ENCODE measurements around the gene CCNQ. TPM values are rescaled to one million over a fixed set of nuclear protein-coding genes. Genes with fewer than 3 reads are reported as not detected.
A peak's percentile ranks its signal among the peaks of the same experiment; 100 is the strongest.

CCNQ gene
- total and polyA plus RNA-seq, 4 donors: 8.9 to 14.7 (median 9.8) TPM

- peaks cover 0 to 24% (median 12%) of the 10 kb centered on the region in 4 donors for H3K4me1 ChIP-seq (ENCODE audit: control insufficient read depth in 4 of 4, insufficient read depth in 4 of 4, low read length in 3 of 4)
- no peaks in the 10 kb centered on the region for H3K27me3 ChIP-seq (ENCODE audit: control insufficient read depth in 4 of 4, insufficient read depth in 4 of 4, low read length in 3 of 4)
- no peaks in the 10 kb centered on the region for H3K36me3 ChIP-seq (ENCODE audit: control insufficient read depth in 4 of 4, insufficient read depth in 3 of 4, low read depth in 1 of 4, low read length in 3 of 4)
- no peak overlapping the region for H3K9ac ChIP-seq (ENCODE audit: low read depth in 1 of 2, low read length in 2 of 2)
- DNase-seq (ENCODE audit: low spot score): no peak
- no peaks in the 10 kb centered on the region for H3K9me3 ChIP-seq (ENCODE audit: control insufficient read depth in 4 of 4, low read length in 3 of 4)
- TF ChIP-seq RAD21 (IDR thresholded peaks at IDR 0.05): no peak
- no peak for TF ChIP-seq RXRA (IDR thresholded peaks at IDR 0.05)
- no peak for TF ChIP-seq SP1 (IDR thresholded peaks at IDR 0.05)
- TF ChIP-seq FOXA2 (IDR thresholded peaks at IDR 0.05): no peak
- TF ChIP-seq JUND (IDR thresholded peaks at IDR 0.05): no peak
- TF ChIP-seq REST (IDR thresholded peaks at IDR 0.05): no peak
- no peak for TF ChIP-seq TAF1 (conservative IDR thresholded peaks at IDR 0.05)
- TF ChIP-seq CTCF (IDR thresholded peaks at IDR 0.05; ENCODE audit: low read depth, low read length, missing input control): no peak
- H3K27ac ChIP-seq (ENCODE audit: low read depth in 1 of 2, low read length in 2 of 2): no peak overlapping the region
- H3K4me3 ChIP-seq (ENCODE audit: low read depth in 1 of 3, low read length in 3 of 3): peak overlapping the region; percentile 33 to 76 (median 70)
- 40% methylated on average over 2 of the region's 2 CpGs for WGBS
These were observed 1.1 kb upstream of the CCNQ start for GRCh38 chrX:153600032-153600373.

- no peak for TF ChIP-seq RXRA (IDR thresholded peaks at IDR 0.05)
- no peak for TF ChIP-seq HNF4G (IDR thresholded peaks at IDR 0.05)
- no peak for TF ChIP-seq SP1 (IDR thresholded peaks at IDR 0.05)
- H3K27ac ChIP-seq (ENCODE audit: low read depth in 1 of 2, low read length in 2 of 2): peak overlapping the region; percentile 37 to 49
- DNase-seq (ENCODE audit: low spot score): peak; percentile 84
- no peaks in the 10 kb centered on the region for H3K9me3 ChIP-seq (ENCODE audit: control insufficient read depth in 4 of 4, low read length in 3 of 4)
- H3K36me3 ChIP-seq (ENCODE audit: control insufficient read depth in 4 of 4, insufficient read depth in 3 of 4, low read depth in 1 of 4, low read length in 3 of 4): peaks cover 0 to under 1% (median 0%) of the 10 kb centered on the region in 4 donors
- under 1% methylated on average over 58 of the region's 79 CpGs for WGBS
- H3K4me1 ChIP-seq (ENCODE audit: control insufficient read depth in 4 of 4, insufficient read depth in 4 of 4, low read length in 3 of 4): peaks cover 0 to 24% (median 12%) of the 10 kb centered on the region in 4 donors
- H3K27me3 ChIP-seq (ENCODE audit: control insufficient read depth in 4 of 4, insufficient read depth in 4 of 4, low read length in 3 of 4): no peaks in the 10 kb centered on the region
- peak overlapping the region; percentile 44 to 74 for H3K9ac ChIP-seq (ENCODE audit: low read depth in 1 of 2, low read length in 2 of 2)
- peak overlapping the region; percentile 33 to 76 (median 70) for H3K4me3 ChIP-seq (ENCODE audit: low read depth in 1 of 3, low read length in 3 of 3)
These were observed 473 bp upstream of the CCNQ start for GRCh38 chrX:153599192-153600031.

GRCh38 chrX:153596981-153597750 lies 1.8 kb downstream of the CCNQ start:
- no peak for TF ChIP-seq HNF4A (conservative IDR thresholded peaks at IDR 0.05)
- TF ChIP-seq SP1 (IDR thresholded peaks at IDR 0.05): no peak
- TF ChIP-seq FOXA2 (IDR thresholded peaks at IDR 0.05): no peak
- no peak for TF ChIP-seq EGR1 (IDR thresholded peaks at IDR 0.05; ENCODE audit: low read depth in 2 of 2)
- no peak for TF ChIP-seq TAF1 (conservative IDR thresholded peaks at IDR 0.05)
- TF ChIP-seq FOXA1 (IDR thresholded peaks at IDR 0.05): no peak
- no peak for TF ChIP-seq JUND (IDR thresholded peaks at IDR 0.05)
- no peak for TF ChIP-seq ZBTB33 (IDR thresholded peaks at IDR 0.05)
- no peak for TF ChIP-seq GABPA (IDR thresholded peaks at IDR 0.05 in 1 of 2, conservative IDR thresholded peaks at IDR 0.05 in 1 of 2)
- TF ChIP-seq RAD21 (IDR thresholded peaks at IDR 0.05): no peak
- TF ChIP-seq NR2F2 (IDR thresholded peaks at IDR 0.05): no peak
- TF ChIP-seq ATF3 (IDR thresholded peaks at IDR 0.05): no peak
- no peak for TF ChIP-seq YY1 (IDR thresholded peaks at IDR 0.05)
- Histone ChIP-seq H3K4me3 (ENCODE audit: low read depth in 1 of 3, low read length in 3 of 3) (no peak overlapping the region), H3K27ac (ENCODE audit: low read depth in 1 of 2, low read length in 2 of 2) (no peak overlapping the region), H3K9me3 (ENCODE audit: control insufficient read depth in 4 of 4, low read length in 3 of 4) (no peaks in the 10 kb centered on the region), H3K27me3 (ENCODE audit: control insufficient read depth in 4 of 4, insufficient read depth in 4 of 4, low read length in 3 of 4) (no peaks in the 10 kb centered on the region), H3K9ac (ENCODE audit: low read depth in 1 of 2, low read length in 2 of 2) (no peak overlapping the region), H3K4me1 (ENCODE audit: control insufficient read depth in 4 of 4, insufficient read depth in 4 of 4, low read length in 3 of 4) (peaks cover 0 to 25% (median 14%) of the 10 kb centered on the region in 4 donors), H3K36me3 (ENCODE audit: control insufficient read depth in 4 of 4, insufficient read depth in 3 of 4, low read depth in 1 of 4, low read length in 3 of 4) (peaks cover 0 to 5% (median 3%) of the 10 kb centered on the region in 4 donors)
- DNase-seq (ENCODE audit: low spot score): no peak
- 93% methylated on average over 6 of the region's 6 CpGs for WGBS

Data from liver (tissue), 9 donors.